ENCODE measurements around the gene ECT2L.

The ECT2L gene

GRCh38 chr6:138818496-138819194 lies 22.8 kb downstream of the ECT2L start:
- no peak for TF ChIP-seq CTCF (IDR thresholded peaks at IDR 0.05; ENCODE audit: low read depth, low read length)
- H3K4me3 ChIP-seq (ENCODE audit: low read depth, low read length): no peak overlapping the region

GRCh38 chr6:138821519-138821918 lies 25.6 kb downstream of the ECT2L start:
- H3K4me3 ChIP-seq (ENCODE audit: low read depth, low read length): no peak overlapping the region
- TF ChIP-seq CTCF (IDR thresholded peaks at IDR 0.05; ENCODE audit: low read depth, low read length): no peak

- no peak for TF ChIP-seq CTCF (IDR thresholded peaks at IDR 0.05; ENCODE audit: low read depth, low read length)
- no peak overlapping the region for H3K4me3 ChIP-seq (ENCODE audit: low read depth, low read length)
Observed at GRCh38 chr6:138824482-138825144, 28.7 kb downstream of the ECT2L start.

- no peak for TF ChIP-seq CTCF (IDR thresholded peaks at IDR 0.05; ENCODE audit: low read depth, low read length)
- no peak overlapping the region for H3K4me3 ChIP-seq (ENCODE audit: low read depth, low read length)
Observed at GRCh38 chr6:138830248-138830647, 34.4 kb downstream of the ECT2L start.

- H3K4me3 ChIP-seq (ENCODE audit: low read depth, low read length): no peak overlapping the region
- TF ChIP-seq CTCF (IDR thresholded peaks at IDR 0.05; ENCODE audit: low read depth, low read length): no peak
Observed at GRCh38 chr6:138832182-138832581, 36.3 kb downstream of the ECT2L start.

- no peak overlapping the region for H3K4me3 ChIP-seq (ENCODE audit: low read depth, low read length)
- TF ChIP-seq CTCF (IDR thresholded peaks at IDR 0.05; ENCODE audit: low read depth, low read length): no peak
Observed at GRCh38 chr6:138833816-138834539, 38.1 kb downstream of the ECT2L start.

GRCh38 chr6:138837246-138837645 lies 41.4 kb downstream of the ECT2L start:
- no peak overlapping the region for H3K4me3 ChIP-seq (ENCODE audit: low read depth, low read length)
- no peak for TF ChIP-seq CTCF (IDR thresholded peaks at IDR 0.05; ENCODE audit: low read depth, low read length)
